Choroid plexus epithelial cell (primary cell): ENCODE results near the gene TMEM8B.

ENCODE experiments used
- DNase-seq: peaks from one replicate; pipeline ENCODE4 v3.0.0-alpha.2; 2010; ENCODE audit warnings: low read depth
- H3K4me3 ChIP-seq: 2 replicates; pipeline ENCODE4 v1.5.1; 2011; ENCODE audit warnings: low read depth, mild to moderate bottlenecking, control low read depth, low read length, moderate library complexity
- TF ChIP-seq, protein P1 (sequence below): conservative IDR thresholded peaks from 2 replicates; pipeline ENCODE4 v1.5.1; 2011; ENCODE audit warnings: low read depth, mild to moderate bottlenecking, control low read depth, inconsistent platforms, low read length, moderate library complexity

TMEM8B gene

DNA sequence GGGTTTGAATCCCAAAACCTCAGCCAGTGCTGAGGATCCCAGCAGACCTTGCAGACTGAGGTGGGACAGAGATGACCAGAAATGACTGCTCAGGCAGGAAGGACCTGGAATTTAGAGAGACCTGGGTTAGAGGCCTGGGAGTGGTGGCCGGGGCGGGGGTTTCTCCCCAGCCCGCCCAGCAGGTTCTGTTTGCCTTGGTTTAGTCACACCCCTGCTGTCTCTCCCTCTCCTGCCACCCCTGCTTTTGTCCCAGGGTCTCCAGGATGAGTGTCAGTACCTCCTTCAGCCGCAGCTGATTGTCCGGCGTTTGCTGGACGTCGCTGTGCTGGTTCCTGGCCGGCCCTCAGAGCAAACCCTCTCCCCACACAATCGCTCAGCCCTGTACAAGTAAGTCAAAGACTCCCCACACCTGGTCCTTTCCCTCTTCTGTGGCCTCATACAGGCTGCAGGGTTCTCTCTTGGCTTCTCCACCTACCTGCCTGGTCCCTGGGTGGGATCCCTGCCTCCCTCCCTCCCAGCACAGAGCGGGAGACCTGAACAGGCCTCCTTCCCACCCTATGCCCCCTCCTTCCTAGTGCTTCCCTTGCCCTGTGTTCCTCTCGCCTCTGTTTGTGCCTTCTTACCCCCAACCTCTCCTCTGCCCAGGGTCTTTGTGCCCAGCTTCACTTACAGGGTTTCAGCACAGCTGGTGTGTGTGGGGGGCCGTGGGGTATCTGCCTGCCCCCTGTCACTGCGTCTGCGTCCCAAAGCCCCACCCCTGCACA, 12.0 kb downstream of the TMEM8B start:
- TF ChIP-seq, protein P1, sequence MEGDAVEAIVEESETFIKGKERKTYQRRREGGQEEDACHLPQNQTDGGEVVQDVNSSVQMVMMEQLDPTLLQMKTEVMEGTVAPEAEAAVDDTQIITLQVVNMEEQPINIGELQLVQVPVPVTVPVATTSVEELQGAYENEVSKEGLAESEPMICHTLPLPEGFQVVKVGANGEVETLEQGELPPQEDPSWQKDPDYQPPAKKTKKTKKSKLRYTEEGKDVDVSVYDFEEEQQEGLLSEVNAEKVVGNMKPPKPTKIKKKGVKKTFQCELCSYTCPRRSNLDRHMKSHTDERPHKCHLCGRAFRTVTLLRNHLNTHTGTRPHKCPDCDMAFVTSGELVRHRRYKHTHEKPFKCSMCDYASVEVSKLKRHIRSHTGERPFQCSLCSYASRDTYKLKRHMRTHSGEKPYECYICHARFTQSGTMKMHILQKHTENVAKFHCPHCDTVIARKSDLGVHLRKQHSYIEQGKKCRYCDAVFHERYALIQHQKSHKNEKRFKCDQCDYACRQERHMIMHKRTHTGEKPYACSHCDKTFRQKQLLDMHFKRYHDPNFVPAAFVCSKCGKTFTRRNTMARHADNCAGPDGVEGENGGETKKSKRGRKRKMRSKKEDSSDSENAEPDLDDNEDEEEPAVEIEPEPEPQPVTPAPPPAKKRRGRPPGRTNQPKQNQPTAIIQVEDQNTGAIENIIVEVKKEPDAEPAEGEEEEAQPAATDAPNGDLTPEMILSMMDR: no peak
- H3K4me3 ChIP-seq: no peak overlapping the region
- DNase-seq: no peak

- H3K4me3 ChIP-seq: no peak overlapping the region
- TF ChIP-seq, protein P1: no peak
- no peak for DNase-seq
Observed at GRCh38 chr9:35841645-35841900, 12.5 kb downstream of the TMEM8B start.

DNA sequence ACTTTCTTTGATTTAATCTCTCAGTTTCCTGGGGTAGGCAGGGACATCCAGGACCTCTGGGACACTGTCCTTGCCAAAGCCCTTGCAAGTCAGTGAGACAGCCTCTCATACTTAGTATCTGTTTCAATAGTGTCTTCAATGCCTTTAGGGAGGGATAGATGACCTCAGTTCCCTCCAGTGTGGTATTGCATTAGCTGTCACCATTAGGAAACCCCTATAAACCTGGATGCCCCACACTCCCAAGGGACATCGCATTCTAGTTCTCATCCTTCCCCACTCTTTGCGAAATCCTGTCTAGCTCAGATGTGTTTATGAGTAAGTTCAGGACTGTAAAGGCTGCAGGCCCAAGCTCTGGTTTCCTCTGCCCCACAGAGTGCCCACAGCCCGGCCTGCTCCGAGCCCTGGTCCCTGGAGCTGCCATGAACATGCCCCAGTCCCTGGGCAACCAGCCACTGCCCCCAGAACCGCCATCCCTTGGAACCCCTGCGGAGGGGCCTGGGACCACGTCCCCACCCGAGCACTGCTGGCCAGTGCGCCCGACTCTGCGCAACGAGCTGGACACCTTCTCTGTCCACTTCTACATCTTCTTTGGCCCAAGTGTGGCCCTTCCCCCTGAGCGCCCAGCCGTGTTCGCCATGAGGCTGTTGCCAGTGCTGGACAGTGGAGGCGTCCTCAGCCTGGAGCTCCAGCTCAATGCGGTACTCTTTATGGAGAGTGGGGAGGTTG, 13.2 kb downstream of the TMEM8B start:
- H3K4me3 ChIP-seq: no peak overlapping the region
- no peak for DNase-seq
- TF ChIP-seq, protein P1: no peak

DNA sequence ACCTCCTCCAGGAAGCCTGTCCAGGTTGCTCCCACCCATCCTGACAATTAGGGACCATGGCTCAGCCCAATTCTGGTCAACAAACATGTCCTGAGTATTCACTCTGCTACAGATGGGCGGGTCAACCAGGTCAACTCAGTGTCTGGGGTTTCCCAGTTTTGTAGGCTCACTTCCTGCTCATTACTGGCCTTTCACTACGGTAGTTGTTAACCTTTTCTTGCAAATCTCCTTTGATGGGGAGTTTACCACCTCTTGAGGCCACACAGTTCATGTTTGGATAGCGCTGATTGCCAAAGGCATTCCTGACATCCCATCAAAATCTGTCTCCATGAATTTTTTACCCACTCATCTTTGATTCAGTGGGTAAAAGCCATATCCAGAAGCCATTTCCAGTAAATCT, 13.8 kb downstream of the TMEM8B start:
- no peak for DNase-seq
- H3K4me3 ChIP-seq: no peak overlapping the region
- TF ChIP-seq, protein P1: no peak

DNA sequence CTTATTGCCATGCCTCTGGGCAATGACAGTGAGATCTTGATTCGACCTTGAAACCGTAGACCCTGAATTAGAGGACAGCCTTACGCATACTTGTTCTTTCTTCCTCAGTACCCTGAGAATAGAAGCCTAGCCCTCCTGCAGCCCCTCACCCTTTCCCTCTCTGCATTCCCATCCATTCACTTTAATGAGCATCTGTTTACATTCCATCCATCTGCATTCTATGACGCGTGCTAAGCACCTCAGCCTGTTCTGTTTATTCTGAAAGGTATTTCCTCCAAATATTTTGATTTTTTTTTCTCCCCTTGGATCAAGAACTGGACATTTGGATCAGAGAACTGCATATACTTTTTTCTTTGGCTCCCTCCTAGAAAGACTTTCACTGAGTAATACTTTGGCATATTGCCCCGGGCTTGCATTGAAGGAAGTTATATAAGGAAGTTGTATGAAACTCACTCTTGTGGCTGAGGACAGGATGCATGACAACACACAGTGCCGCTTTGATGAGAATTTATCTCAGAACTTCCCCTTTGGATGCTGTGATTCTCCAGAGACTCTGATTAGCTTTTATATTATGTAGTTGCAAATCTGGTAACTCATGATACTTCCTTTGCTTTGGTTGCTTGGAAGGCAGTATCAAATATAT, 15.7 kb downstream of the TMEM8B start:
- no peak overlapping the region for H3K4me3 ChIP-seq
- peak; percentile 86 for DNase-seq
- TF ChIP-seq, protein P1: no peak

DNA sequence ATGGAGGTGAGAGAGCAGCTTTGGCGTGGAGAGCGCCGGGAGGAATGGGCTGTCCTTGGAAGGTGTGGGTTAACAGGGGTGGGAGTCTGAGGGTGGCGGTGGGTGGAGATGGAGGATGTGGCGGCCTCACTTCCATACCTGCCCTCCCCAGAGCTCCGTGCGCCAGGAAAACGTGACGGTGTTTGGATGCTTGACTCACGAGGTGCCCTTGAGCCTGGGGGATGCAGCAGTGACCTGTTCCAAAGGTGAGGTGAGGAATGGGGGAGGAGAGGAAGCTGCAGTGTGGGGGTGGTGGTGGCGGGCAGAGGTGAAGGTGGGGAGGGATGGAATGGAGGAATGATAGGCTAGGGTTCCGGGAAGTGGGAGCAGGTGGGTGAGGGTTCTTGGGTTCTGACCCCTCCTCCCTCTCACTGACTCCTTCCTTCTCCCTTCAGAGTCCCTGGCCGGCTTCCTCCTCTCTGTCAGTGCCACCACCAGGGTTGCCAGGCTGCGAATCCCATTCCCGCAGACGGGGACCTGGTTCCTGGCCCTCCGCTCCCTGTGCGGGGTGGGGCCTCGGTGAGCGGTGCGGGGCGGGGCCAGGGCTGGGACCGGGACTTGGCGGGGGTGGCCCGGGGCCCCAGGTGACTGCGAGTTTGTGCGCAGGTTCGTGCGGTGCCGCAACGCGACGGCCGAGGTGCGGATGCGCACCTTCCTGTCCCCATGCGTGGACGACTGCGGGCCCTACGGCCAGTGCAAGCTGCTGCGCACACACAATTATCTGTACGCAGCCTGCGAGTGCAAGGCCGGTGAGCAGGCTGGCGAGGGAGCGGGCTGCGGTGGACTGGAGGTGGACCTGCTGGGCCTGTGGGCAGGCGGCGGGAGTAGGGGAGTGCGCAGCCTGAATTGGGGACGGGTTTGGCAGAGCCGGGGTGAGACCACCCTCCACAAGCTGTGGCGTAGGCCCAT, 17.1 kb downstream of the TMEM8B start:
- DNase-seq: no peak
- no peak overlapping the region for H3K4me3 ChIP-seq
- TF ChIP-seq, protein P1: no peak
